ENCODE results near the gene EDN2.

EDN2 gene

DNA sequence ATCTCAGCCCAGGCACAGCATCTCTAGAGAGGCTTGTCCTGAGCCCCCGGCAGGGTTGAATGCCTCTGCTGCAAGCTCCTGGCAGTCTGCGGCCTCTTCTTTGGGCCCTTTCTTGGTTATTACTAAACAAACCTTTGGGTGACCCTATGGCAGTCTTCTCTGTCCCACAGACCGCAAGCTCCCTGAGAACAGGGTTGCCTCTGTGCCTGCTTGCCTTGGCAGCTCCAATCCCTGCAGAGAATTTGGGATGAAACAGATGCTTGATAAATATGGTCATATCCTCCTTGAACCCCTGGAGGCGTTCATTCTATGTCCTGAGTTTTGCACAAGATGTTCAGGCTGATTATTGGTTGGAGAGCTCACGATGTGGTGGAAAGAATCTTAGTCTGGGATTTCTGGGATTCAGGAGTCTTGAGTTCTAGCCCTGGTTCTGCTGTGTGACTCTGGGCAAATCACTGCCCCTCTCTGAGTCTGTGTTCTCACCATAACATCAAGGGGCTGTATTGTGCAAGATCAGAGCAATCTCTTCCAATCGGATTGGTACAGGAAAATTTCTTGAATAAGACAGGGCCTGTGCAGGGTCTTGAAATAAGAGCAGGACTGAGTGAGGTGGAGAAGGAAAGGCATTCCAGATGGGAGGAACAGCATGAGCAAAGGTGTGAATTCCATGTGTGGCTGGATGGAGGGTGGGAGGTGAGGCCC, 49.6 kb downstream of the EDN2 start:
- DNase-seq: no peak

GRCh38 chr1:41434306-41434705, 50.2 kb downstream of the EDN2 start:
- DNase-seq: no peak

- no peak for DNase-seq
Observed at GRCh38 chr1:41433501-41433900, 51.0 kb downstream of the EDN2 start.

DNA sequence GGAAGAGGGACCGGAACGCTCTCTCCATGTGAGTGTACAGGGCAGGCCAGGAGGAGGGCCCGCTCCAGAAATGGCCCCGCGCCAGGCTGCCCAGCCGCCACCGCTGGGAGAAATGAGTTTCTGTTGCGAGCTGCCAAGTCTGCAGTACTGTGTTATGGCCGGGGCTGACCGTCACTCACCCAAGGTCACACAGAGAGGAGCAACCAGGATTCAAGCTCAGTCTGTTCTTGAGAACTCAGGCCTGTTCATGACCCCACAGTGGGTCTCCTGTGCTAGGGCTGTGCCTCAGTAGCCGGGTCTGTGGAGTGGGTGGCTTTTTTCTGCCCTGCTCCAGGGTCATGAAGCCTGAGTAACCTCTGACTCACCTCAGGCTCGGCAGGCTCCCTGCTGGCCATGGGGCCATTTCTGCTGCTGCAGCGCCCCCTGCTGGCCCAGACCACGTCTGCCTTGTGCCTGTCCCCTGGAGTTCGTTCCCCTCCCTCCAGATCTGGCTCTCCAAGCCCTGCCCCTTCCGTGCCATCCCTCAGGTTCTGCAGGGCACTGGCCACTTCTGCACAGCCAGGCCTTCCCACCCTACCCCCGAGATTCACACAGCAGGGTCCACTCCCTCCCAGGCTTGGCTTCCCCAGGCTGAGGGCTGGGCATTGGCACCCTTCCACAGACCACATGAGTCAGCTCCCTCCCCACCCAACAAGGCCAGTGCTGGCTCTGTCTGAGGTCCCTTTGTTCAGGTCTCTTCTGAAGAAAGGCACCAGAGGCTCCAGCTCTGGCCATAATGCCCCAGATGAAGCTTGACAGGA, 51.8 kb downstream of the EDN2 start:
- peak; percentile 80 for DNase-seq

- peak; percentile 56 for DNase-seq
Observed at GRCh38 chr1:41431490-41432350, 52.8 kb downstream of the EDN2 start.

DNA sequence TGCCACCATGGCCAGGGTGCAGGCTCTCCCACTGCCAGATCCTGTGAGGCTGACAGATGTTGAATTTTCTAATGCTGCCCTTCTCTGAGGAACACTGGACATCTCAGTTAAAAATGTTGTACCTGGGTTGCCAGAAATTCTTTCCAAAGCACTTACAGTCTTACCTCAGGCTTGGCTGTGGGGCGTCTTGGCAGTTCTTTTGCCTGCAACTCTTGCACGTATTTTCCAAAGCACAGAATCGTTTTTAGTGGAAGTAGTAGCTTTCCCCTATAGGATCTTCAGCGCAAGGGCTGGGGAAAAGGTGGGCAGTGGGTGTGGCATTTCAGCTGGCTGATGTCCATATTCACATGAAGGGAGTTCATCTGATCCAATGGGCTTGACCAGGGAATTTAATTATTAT, 53.9 kb downstream of the EDN2 start:
- no peak for DNase-seq

DNA sequence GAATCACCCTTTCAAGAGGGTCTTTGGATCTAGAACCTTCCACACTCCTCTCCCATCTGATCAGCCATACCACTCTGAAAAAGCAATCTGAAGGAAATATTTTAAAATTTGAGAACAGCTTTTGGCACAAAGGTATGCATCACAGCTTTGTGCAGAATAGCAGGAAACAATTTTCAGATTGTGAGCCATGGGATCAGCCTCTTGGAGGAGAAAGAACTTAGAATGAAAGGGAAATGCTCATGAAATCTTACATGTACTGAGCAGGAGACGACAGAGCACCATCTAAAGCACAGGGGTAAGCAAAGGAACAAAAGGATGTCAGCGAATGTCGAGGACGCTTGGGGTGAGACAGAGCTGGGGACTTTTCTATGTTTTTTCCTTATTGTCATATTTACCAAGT, 54.4 kb downstream of the EDN2 start:
- no peak for DNase-seq

DNA sequence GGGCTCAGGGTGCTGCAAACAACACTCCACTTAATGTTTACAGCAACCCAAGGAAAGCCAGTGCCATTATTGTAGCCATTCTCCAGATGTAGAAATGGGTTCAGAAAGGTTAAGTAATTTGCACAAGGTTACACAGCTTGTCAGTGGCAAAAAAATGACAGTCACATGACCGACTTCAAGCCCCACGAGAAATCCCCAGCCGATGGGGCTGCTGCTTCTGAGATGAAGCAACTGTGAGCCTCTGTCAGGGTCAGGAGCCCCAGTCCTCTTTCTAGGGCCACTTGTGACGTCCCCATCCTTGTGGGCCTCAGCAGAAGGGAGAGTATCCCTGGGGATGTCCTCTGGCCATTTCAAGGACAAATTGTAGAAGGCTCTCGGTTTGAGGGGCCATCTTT, 54.8 kb downstream of the EDN2 start:
- no peak for DNase-seq

All from NCI-H1092 treated with DMSO at 0.1 percent for 48 hours (cell line).